GM12874 (cell line): ENCODE results near the gene LDLRAD4.

Source experiments
- TF ChIP-seq, protein P1 (sequence below): IDR thresholded peaks from 2 replicates; pipeline ENCODE4 v1.5.1; 2011; ENCODE audit warnings: low read depth, mild to moderate bottlenecking, control low read depth, low read length, moderate library complexity; ENCODE audit not compliant: insufficient read depth

Gene LDLRAD4

DNA sequence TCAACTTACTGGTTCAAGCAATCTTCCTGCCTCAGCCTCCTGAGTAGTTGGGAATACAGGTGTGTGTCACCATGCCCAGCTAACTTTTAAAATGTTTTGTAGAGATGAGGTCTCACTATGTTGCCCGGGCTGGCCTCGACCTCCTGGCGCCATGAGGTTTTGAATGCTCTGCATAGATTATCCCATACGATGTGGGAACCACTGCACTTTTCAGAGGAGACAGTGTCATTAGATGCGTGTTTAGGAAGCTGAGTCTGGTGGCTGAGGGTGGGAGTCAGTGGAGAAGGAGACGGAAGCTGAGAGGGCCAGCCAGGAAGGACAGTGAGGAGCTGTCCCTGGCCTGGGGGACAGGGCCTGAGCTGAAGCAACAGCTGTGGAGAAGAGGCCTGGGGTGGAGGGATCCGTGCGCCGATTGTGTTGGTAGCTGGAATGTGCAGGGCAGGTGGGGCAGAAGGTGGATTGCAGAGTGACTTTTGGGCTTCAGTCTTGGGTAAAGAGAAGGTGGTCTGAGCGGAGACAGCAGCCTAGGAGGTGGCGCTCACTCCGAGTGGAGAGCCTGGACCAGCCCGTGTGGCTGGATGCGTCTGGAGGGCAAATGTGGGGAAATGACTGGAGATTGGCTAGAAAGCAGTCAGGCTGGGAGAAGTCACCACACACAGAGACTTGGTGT lies 68.0 kb downstream of the LDLRAD4 start:
- TF ChIP-seq, protein P1, sequence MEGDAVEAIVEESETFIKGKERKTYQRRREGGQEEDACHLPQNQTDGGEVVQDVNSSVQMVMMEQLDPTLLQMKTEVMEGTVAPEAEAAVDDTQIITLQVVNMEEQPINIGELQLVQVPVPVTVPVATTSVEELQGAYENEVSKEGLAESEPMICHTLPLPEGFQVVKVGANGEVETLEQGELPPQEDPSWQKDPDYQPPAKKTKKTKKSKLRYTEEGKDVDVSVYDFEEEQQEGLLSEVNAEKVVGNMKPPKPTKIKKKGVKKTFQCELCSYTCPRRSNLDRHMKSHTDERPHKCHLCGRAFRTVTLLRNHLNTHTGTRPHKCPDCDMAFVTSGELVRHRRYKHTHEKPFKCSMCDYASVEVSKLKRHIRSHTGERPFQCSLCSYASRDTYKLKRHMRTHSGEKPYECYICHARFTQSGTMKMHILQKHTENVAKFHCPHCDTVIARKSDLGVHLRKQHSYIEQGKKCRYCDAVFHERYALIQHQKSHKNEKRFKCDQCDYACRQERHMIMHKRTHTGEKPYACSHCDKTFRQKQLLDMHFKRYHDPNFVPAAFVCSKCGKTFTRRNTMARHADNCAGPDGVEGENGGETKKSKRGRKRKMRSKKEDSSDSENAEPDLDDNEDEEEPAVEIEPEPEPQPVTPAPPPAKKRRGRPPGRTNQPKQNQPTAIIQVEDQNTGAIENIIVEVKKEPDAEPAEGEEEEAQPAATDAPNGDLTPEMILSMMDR = no peak

DNA sequence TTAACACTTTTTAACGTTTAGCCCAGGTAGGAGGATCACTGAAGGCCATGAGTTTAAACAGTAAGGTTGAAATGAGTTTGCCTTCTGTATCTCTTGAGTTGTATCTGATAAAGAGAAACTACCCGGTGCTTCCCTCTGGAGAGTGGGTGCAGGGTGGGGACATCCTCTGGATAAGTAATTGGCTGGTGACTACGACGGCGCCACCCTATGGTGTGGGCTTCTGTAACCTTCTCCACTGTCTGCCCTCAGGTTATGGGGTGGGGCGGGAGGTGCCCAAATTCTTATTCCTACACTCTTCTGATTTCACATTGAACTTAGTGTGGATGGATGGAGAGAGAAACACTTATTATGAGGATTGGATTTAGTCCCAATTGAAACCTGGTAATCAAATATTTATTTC lies 68.8 kb downstream of the LDLRAD4 start:
- TF ChIP-seq, protein P1 = no peak

DNA sequence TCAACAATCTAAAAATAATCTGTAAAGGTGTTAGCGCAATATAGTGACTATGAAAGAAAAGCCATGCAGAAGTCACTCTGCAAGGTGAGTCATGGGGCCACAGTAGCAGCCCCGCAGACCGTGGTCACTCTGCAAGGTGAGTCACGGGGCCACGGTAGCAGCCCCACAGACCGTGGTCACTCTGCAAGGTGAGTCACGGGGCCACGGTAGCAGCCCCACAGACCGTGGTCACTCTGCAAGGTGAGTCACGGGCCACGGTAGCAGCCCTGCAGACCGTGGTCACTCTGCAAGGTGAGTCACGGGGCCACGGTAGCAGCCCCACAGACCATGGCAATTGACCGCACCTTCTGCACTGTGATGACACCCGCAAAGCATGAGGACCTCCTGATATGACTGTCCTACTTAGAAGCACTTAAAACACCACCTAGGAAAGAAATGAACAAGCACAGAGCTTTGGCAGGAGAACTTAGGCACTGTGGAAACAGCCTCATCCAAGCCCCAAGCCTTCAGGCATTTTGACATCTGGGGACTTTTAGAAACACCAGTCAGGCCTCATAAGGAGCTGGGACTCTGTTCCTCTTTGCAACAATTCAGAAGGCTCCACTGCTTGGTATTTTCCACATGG lies 70.1 kb downstream of the LDLRAD4 start:
- TF ChIP-seq, protein P1 = no peak

DNA sequence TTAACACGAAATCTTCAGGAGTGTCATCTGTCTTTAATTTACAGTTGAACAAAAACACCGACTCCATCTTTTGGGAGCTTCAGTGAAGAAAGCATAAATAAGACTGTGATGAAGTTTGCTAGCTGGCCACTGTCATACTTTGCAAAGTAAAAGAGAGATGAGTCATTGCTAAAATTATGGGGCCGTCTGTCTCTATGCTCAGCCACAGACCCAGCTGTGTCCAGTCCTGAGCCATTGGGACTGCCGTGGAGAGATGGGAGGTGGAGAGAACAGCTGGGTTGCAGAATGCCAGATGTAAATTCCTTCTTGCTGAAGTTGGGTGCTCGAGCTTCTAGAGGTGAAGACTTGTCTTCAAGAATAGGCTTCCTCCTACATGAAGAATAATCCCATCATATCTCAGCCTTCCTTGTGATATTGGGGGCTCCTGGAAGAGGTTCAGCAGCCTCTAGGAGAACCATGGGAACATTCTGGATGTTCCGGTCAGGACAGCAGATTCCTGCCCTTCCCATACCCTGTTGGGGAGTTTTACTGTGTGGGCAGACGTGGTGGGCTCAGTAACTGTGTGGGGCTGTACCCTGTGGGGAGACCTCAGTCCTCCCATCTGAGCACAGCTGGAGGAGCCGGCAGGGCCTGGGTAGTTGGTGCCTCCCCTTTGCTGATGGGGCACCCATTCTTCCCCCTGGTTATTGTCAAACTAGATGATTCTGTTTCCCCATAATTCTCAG lies 71.1 kb downstream of the LDLRAD4 start:
- TF ChIP-seq, protein P1 = no peak

DNA sequence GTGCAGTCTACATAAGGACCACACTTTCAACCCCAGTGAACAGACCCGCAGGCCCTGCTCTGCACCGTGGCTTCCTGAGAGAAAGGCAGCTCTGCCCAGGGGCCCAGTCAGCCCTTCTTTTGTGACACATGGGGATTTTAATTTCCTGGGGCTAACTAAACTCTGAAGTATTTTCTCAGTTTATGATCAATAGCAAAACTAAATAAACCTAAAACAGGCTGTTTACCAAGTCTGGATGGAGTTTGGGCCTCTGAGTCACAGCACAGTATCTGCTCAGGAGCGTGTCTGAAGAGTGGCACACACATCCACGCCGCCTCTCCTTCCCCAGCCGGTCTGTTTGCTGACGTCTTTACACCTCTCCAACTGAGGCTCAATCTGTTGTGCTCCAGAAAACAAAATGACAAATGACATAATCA lies 72.3 kb downstream of the LDLRAD4 start:
- TF ChIP-seq, protein P1 = no peak

DNA sequence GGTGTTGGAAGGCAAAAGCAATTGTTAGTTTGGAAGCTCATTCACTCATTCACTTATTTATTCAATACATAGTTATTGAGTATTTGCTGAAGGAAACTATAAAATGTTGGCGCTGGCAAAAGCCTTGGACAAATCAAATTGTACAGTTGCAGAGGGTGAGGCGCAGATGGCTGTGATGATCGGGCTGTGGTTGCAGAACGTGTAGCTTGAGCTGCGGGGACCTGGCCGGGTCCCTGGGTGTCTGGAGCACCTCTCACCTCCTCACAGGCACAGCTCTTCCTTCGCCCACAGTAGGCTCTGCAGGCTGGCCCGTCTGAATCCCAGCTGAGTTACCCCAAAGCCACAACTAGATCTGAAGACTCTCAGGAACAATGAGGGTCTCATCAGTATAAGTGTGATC lies 72.7 kb downstream of the LDLRAD4 start:
- TF ChIP-seq, protein P1 = no peak

DNA sequence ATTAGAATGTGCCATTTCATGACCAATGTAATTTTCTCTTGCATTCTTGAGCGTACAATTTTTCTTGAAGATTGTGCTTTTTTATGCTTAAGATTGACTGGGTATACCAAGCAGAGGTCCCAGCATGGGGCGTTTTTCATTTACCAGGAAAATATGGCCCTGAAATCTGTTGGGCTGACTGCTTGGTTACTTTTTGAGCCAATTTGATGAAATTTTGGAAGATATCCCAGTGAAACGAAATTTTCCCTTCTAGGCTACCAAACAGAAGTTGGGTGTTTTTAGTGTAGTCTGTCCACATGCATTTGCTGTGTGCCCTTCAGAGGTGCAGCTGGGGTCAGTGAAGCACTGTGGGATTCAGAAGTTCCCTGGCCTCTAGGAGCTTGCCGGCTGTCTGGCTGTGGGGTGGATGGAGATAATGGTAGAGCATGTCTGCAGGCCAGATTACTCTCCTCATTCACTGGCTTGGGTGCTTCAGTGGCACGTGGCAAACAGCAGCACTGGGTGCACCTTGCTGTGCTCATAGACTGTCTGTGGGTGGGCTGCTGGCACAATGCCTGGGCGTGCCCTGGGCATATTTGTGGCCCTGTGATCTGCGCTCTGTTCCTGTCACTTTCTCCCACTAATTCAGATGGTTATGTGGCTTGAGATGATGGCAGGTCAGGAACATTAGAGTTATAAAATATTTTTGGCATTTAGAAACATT lies 73.3 kb downstream of the LDLRAD4 start:
- TF ChIP-seq, protein P1 = no peak
